Astrocyte of the cerebellum (primary cell): Measurements from ENCODE around the gene INSYN2B.

Source experiments
- DNase-seq: peaks from one replicate; pipeline ENCODE4 v3.0.0-alpha.2; 2011; ENCODE audit warnings: low read depth
- H3K4me3 ChIP-seq: 2 replicates; pipeline ENCODE4 v1.5.1; 2011; ENCODE audit warnings: mild to moderate bottlenecking, low read depth, low read length, moderate library complexity
- CTCF ChIP-seq: IDR thresholded peaks from 2 replicates; pipeline ENCODE4 v1.5.1; 2012; ENCODE audit warnings: low read length, low read depth, moderate library complexity, mild to moderate bottlenecking; ENCODE audit errors: missing control alignments
- in situ Hi-C: cut with HindIII; loops from 2 replicates; pipeline ENCODE4 v1.10.0; 2017; ENCODE audit warnings: low sequenced_read_pairs

The INSYN2B gene

GRCh38 chr5:169979871-169980270, 424 bp downstream of the INSYN2B start:
- no peak for DNase-seq
- in situ Hi-C loops: loop anchor here (5.0 kb wide), 1 partner anchor 283 kb away; no protein-coding TSS in a partner anchor
- peak overlapping the region; percentile 59 for H3K4me3 ChIP-seq
- TF ChIP-seq CTCF: no peak

- TF ChIP-seq CTCF: no peak
- DNase-seq: no peak
- peak overlapping the region; percentile 59 for H3K4me3 ChIP-seq
- in situ Hi-C loops: no loop called here
These were observed 1.6 kb downstream of the INSYN2B start for GRCh38 chr5:169978714-169979113.

- no peak for DNase-seq
- in situ Hi-C loops: no loop called here
- H3K4me3 ChIP-seq: no peak overlapping the region
- no peak for TF ChIP-seq CTCF
These were observed 6.0 kb downstream of the INSYN2B start for GRCh38 chr5:169974121-169974770.

GRCh38 chr5:169973056-169973455, 7.2 kb downstream of the INSYN2B start:
- in situ Hi-C loops: no loop called here
- DNase-seq: no peak
- TF ChIP-seq CTCF: no peak
- no peak overlapping the region for H3K4me3 ChIP-seq

GRCh38 chr5:169971780-169972179, 8.5 kb downstream of the INSYN2B start:
- in situ Hi-C loops: no loop called here
- no peak overlapping the region for H3K4me3 ChIP-seq
- TF ChIP-seq CTCF: no peak
- no peak for DNase-seq

- DNase-seq: peak; percentile 48
- in situ Hi-C loops: no loop called here
- no peak for TF ChIP-seq CTCF
- peak overlapping the region; percentile 1 for H3K4me3 ChIP-seq
These were observed 9.2 kb downstream of the INSYN2B start for GRCh38 chr5:169970911-169971765.
